ENCODE measurements around the gene TTC17.
"Not testable (repeated sequence)": the region's sequence is repeated elsewhere in the genome, so short reads cannot be mapped to it uniquely, and the experiment has no call there.

Gene TTC17

GRCh38 chr11:43392713-43393112 lies 34.0 kb downstream of the TTC17 start:
- peak in 1 of 2 donors; percentile 10 for ATAC-seq

- ATAC-seq = no peak
Observed at GRCh38 chr11:43393765-43394355, 35.1 kb downstream of the TTC17 start.

GRCh38 chr11:43396617-43397016 lies 37.9 kb downstream of the TTC17 start:
- no peak for ATAC-seq

GRCh38 chr11:43397251-43397650 lies 38.5 kb downstream of the TTC17 start:
- peak; percentile 55 to 79 for ATAC-seq

- ATAC-seq = peak; percentile 34 to 64
Observed at GRCh38 chr11:43399983-43400630, 41.4 kb downstream of the TTC17 start.

GRCh38 chr11:43401252-43401651 lies 42.5 kb downstream of the TTC17 start:
- no peak for ATAC-seq

GRCh38 chr11:43401811-43402210 lies 43.1 kb downstream of the TTC17 start:
- ATAC-seq = not testable (repeated sequence)

- peak; percentile 32 to 58 for ATAC-seq
Observed at GRCh38 chr11:43403357-43404231, 44.9 kb downstream of the TTC17 start.

- ATAC-seq = no peak
Observed at GRCh38 chr11:43404406-43404805, 45.7 kb downstream of the TTC17 start.

GRCh38 chr11:43404836-43405479 lies 46.2 kb downstream of the TTC17 start:
- no peak for ATAC-seq

GRCh38 chr11:43408277-43408676 lies 49.6 kb downstream of the TTC17 start:
- no peak for ATAC-seq

GRCh38 chr11:43410394-43410793 lies 51.7 kb downstream of the TTC17 start:
- no peak for ATAC-seq

- no peak for ATAC-seq
Observed at GRCh38 chr11:43418197-43418596, 59.5 kb downstream of the TTC17 start.

GRCh38 chr11:43419460-43419859 lies 60.7 kb downstream of the TTC17 start:
- no peak for ATAC-seq

- ATAC-seq = no peak
Observed at GRCh38 chr11:43427971-43428370, 69.3 kb downstream of the TTC17 start.

- not testable (repeated sequence) for ATAC-seq
Observed at GRCh38 chr11:43430916-43431315, 72.2 kb downstream of the TTC17 start.

- ATAC-seq = no peak
Observed at GRCh38 chr11:43434893-43435292, 76.2 kb downstream of the TTC17 start.

- no peak for ATAC-seq
Observed at GRCh38 chr11:43440486-43440885, 81.8 kb downstream of the TTC17 start.

GRCh38 chr11:43443811-43444210 lies 85.1 kb downstream of the TTC17 start:
- ATAC-seq = no peak

- ATAC-seq = no peak
Observed at GRCh38 chr11:43447151-43447550, 88.4 kb downstream of the TTC17 start.

GRCh38 chr11:43458486-43458885 lies 99.8 kb downstream of the TTC17 start:
- ATAC-seq = no peak

GRCh38 chr11:43459246-43459645 lies 100.5 kb downstream of the TTC17 start:
- ATAC-seq = no peak

GRCh38 chr11:43462359-43462758 lies 103.6 kb downstream of the TTC17 start:
- no peak for ATAC-seq

Measured in activated CD4-positive, CD25-positive, alpha-beta regulatory T cell treated with anti-CD3 and anti-CD28 coated beads, Interleukin-2, amount 50 U/mL, for 24 hours (primary cell).